GM21447 (cell line): ENCODE data around the gene PALLD.

ENCODE experiments used
- ATAC-seq: cut with Tn5 transposase; IDR thresholded peaks from one replicate; pipeline ENCODE4 v1.9.1; 2021; ENCODE audit not compliant: unreplicated experiment

The PALLD gene

GRCh38 chr4:168614281-168615057 lies 117.6 kb downstream of the PALLD start:
- ATAC-seq = no peak

- ATAC-seq = no peak
Measured at GRCh38 chr4:168615294-168616065, 118.6 kb downstream of the PALLD start.

- ATAC-seq = no peak
Measured at GRCh38 chr4:168618577-168619265, 121.9 kb downstream of the PALLD start.

GRCh38 chr4:168619266-168619631 lies 122.4 kb downstream of the PALLD start:
- ATAC-seq = no peak

- ATAC-seq = no peak
Measured at GRCh38 chr4:168621806-168622589, 125.1 kb downstream of the PALLD start.

- no peak for ATAC-seq
Measured at GRCh38 chr4:168622600-168622999, 125.7 kb downstream of the PALLD start.

GRCh38 chr4:168623011-168623410 lies 126.2 kb downstream of the PALLD start:
- ATAC-seq = no peak

- no peak for ATAC-seq
Measured at GRCh38 chr4:168623484-168623883, 126.6 kb downstream of the PALLD start.

- no peak for ATAC-seq
Measured at GRCh38 chr4:168628251-168628650, 131.4 kb downstream of the PALLD start.

GRCh38 chr4:168629566-168629965 lies 132.7 kb downstream of the PALLD start:
- no peak for ATAC-seq

- ATAC-seq = no peak
Measured at GRCh38 chr4:168630445-168631187, 133.8 kb downstream of the PALLD start.

GRCh38 chr4:168631241-168632162 lies 134.7 kb downstream of the PALLD start:
- ATAC-seq = no peak

GRCh38 chr4:168632301-168632725 lies 135.5 kb downstream of the PALLD start:
- ATAC-seq = no peak

- ATAC-seq = no peak
Measured at GRCh38 chr4:168633064-168633463, 136.2 kb downstream of the PALLD start.

- no peak for ATAC-seq
Measured at GRCh38 chr4:168633496-168633895, 136.6 kb downstream of the PALLD start.

GRCh38 chr4:168634276-168634802 lies 137.5 kb downstream of the PALLD start:
- ATAC-seq = no peak

- ATAC-seq = no peak
Measured at GRCh38 chr4:168636040-168636439, 139.2 kb downstream of the PALLD start.

- ATAC-seq = no peak
Measured at GRCh38 chr4:168636506-168637196, 139.8 kb downstream of the PALLD start.
